ENCODE data around the gene SPIRE2.
"Not testable (repeated sequence)": the region's sequence is repeated elsewhere in the genome, so short reads cannot be mapped to it uniquely, and the experiment has no call there.

The SPIRE2 gene

DNA sequence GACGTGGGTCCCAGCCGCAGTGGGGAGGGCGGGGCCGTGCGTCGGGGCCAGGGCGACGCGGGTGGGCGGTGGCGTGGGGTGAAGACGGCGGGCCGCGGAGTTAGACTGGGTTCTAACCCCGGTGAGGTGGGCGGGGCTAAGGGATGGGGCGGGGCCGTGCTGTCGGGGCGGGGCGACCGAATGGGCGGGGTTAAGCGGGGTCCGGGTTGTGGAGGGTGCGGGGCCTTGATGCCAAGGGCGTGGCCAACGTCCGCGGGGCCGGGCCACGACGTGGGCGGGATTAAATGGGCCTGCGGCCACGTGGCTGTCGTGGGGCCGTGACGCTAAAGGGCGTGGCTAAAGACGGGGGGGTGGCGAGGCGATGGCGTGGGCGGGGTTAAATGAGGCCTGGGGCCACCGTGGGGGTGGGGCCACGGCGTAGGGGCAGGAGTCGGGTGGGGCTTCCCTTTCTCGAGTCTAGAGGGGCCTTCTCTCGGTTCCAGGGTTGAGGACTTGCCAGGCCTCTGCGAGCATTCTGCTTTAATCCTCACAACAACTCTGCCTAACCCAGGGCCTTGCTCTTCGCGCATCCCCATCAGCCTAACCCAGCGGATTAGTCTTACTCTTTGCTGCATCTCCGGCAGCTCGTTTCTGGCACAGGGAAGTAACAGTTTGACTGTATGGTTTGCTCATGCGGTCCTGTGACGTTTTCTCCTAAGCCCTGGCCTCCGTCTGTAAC, 45.9 kb downstream of the SPIRE2 start:
- peak overlapping the region; percentile 99 for H3K4me2 ChIP-seq (ENCODE audit: low read length)
- no peaks in the 10 kb centered on the region for H3K9me3 ChIP-seq (ENCODE audit: control insufficient read depth, low read length)
- H3K9ac ChIP-seq, result peak overlapping the region; percentile 92
- H3K27ac ChIP-seq, result peak overlapping the region; percentile 98
- TF ChIP-seq, protein P1, sequence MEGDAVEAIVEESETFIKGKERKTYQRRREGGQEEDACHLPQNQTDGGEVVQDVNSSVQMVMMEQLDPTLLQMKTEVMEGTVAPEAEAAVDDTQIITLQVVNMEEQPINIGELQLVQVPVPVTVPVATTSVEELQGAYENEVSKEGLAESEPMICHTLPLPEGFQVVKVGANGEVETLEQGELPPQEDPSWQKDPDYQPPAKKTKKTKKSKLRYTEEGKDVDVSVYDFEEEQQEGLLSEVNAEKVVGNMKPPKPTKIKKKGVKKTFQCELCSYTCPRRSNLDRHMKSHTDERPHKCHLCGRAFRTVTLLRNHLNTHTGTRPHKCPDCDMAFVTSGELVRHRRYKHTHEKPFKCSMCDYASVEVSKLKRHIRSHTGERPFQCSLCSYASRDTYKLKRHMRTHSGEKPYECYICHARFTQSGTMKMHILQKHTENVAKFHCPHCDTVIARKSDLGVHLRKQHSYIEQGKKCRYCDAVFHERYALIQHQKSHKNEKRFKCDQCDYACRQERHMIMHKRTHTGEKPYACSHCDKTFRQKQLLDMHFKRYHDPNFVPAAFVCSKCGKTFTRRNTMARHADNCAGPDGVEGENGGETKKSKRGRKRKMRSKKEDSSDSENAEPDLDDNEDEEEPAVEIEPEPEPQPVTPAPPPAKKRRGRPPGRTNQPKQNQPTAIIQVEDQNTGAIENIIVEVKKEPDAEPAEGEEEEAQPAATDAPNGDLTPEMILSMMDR (IDR thresholded peaks at IDR 0.05), result no peak
- H2AFZ ChIP-seq, result peak overlapping the region; percentile 92
- H3K79me2 ChIP-seq, result peaks cover 25% of the 10 kb centered on the region
- H3K4me1 ChIP-seq, result no peaks in the 10 kb centered on the region
- H3K27me3 ChIP-seq (ENCODE audit: control insufficient read depth, insufficient read depth, low read length), result no peaks in the 10 kb centered on the region
- no peaks in the 10 kb centered on the region for H3K36me3 ChIP-seq (ENCODE audit: control insufficient read depth, insufficient read depth, low read length)
- H3K4me3 ChIP-seq (ENCODE audit: low read depth, low read length), result peak overlapping the region; percentile 100

DNA sequence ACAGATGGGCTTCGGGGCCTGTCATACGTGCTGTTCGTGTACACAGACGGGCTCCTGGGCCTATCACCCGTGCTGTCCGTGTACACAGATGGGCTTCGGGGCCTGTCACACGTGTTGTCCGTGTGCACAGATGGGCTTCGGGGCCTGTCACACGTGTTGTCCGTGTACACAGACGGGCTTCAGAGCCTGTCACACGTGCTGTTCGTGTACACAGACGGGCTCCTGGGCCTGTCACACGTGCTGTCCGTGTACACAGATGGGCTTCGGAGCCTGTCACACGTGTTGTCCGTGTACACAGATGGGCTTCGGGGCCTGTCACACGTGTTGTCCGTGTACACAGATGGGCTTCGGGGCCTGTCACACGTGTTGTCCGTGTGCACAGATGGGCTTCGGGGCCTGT, 50.8 kb downstream of the SPIRE2 start:
- not testable (repeated sequence) for H3K9ac ChIP-seq; H3K36me3 ChIP-seq (ENCODE audit: control insufficient read depth, insufficient read depth, low read length); H3K27me3 ChIP-seq (ENCODE audit: control insufficient read depth, insufficient read depth, low read length); H2AFZ ChIP-seq; H3K4me3 ChIP-seq (ENCODE audit: low read depth, low read length); H3K27ac ChIP-seq; H3K9me3 ChIP-seq (ENCODE audit: control insufficient read depth, low read length); H3K4me1 ChIP-seq; H3K4me2 ChIP-seq (ENCODE audit: low read length)
- peaks cover 69% of the 10 kb centered on the region for H3K79me2 ChIP-seq

DNA sequence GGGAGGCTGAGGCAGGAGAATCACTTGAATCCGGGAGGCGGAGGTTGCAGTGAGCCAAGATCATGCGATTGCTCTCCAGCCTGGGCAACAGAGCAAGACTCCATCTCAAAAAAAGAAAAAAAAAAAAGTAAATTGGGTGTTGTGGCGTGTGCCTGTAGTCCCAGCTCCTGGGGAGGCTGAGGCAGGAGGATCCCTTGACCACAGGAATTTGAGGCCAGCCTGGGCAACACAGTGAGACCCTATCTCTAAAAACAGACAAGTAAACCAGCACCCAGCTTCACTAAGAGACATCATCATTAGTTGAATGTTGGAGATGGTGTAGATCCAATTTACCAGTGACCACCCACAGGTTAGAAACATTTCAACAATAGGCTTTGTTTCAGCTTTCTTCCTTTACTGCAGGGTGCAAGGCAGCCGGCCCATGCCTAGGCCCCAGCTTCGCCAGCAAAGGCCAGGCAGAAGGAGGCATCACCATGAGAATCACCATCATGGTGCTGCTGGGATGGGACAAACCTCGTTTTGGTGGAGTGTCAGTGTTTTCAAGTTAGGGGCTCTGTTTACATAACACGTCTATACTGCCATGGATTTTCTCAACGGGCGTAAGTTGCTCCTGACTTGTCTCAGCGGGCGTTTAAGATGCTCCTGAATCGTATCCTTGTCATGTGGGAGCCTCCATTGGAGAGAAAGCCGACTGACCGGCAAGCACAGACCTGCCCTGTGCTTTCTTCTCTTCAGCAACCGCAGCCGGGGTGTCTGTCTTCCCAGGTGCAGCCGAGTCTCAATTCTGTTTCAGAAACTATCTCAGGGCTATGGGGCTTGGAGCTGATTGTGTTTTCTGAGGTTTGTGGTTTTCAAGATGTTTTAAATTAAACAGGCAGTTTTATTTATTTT, 52.4 kb downstream of the SPIRE2 start:
- H3K4me2 ChIP-seq (ENCODE audit: low read length), result no peak overlapping the region
- no peak overlapping the region for H3K4me3 ChIP-seq (ENCODE audit: low read depth, low read length)
- peaks cover 78% of the 10 kb centered on the region for H3K79me2 ChIP-seq
- no peaks in the 10 kb centered on the region for H3K36me3 ChIP-seq (ENCODE audit: control insufficient read depth, insufficient read depth, low read length)
- no peaks in the 10 kb centered on the region for H3K4me1 ChIP-seq
- no peaks in the 10 kb centered on the region for H3K9me3 ChIP-seq (ENCODE audit: control insufficient read depth, low read length)
- H2AFZ ChIP-seq, result no peak overlapping the region
- no peak overlapping the region for H3K9ac ChIP-seq
- no peaks in the 10 kb centered on the region for H3K27me3 ChIP-seq (ENCODE audit: control insufficient read depth, insufficient read depth, low read length)
- no peak overlapping the region for H3K27ac ChIP-seq
- TF ChIP-seq, protein P1 (IDR thresholded peaks at IDR 0.05), result no peak

DNA sequence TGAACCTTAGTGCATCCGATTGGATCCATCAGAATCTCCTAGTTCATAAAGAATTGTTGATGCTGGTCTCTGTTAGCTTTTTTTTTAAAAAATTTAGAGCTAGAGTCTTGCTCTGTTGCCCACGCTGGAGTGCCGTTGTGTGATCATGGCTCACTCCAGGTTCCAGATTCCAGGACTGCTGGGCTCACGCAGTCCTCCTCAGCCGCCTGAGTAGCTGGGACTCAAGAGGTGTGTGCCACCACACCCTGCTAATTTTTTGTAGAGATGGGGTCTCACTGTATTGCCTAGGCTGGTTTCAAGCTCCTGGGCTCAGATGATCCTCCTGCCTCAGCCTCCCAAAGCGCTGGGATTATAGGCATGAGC, 53.1 kb downstream of the SPIRE2 start:
- H3K9me3 ChIP-seq (ENCODE audit: control insufficient read depth, low read length), result no peaks in the 10 kb centered on the region
- H3K79me2 ChIP-seq, result peaks cover 72% of the 10 kb centered on the region
- TF ChIP-seq, protein P1 (IDR thresholded peaks at IDR 0.05), result no peak
- no peak overlapping the region for H3K9ac ChIP-seq
- no peaks in the 10 kb centered on the region for H3K36me3 ChIP-seq (ENCODE audit: control insufficient read depth, insufficient read depth, low read length)
- no peak overlapping the region for H3K27ac ChIP-seq
- H3K4me2 ChIP-seq (ENCODE audit: low read length), result no peak overlapping the region
- H3K4me3 ChIP-seq (ENCODE audit: low read depth, low read length), result no peak overlapping the region
- H3K4me1 ChIP-seq, result no peaks in the 10 kb centered on the region
- H2AFZ ChIP-seq, result no peak overlapping the region
- H3K27me3 ChIP-seq (ENCODE audit: control insufficient read depth, insufficient read depth, low read length), result no peaks in the 10 kb centered on the region

DNA sequence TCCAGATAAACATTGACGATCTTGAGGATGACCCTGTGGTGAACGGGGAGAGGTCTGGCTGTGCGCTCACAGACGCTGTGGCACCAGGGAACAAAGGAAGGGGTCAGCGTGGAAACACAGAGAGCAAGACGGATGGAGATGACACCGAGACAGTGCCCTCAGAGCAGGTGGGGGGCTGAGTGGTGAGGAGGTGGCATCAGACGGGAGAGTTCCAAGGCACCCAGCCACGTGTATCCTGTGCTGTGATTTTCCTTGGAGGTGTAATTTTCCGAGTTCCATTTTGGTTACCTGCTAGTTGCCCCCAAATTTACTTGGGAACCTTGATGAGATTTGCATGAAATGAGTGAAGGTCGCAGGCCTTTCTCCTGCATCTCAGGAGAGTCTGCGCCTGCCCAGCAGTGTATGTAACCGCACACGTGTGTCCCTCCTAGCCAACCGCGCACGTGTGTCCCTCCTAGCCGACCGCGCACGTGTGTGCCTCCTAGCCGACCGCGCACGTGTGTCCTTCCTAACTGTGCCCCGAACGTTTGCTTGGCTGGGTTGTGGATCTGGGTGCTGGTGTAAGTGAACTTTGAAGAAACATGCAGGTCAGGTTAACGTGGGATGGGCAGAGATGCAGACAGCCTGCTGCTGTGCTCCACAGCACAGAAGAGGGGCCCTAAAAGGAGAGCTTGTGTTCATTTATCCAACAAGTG, 55.2 kb downstream of the SPIRE2 start:
- TF ChIP-seq, protein P1 (IDR thresholded peaks at IDR 0.05), result no peak
- Histone ChIP-seq H3K27me3 (ENCODE audit: control insufficient read depth, insufficient read depth, low read length) (no peaks in the 10 kb centered on the region), H3K9me3 (ENCODE audit: control insufficient read depth, low read length) (no peaks in the 10 kb centered on the region), H3K4me3 (ENCODE audit: low read depth, low read length) (no peak overlapping the region), H2AFZ (no peak overlapping the region), H3K79me2 (peaks cover 71% of the 10 kb centered on the region), H3K9ac (no peak overlapping the region), H3K27ac (no peak overlapping the region), H3K36me3 (ENCODE audit: control insufficient read depth, insufficient read depth, low read length) (no peaks in the 10 kb centered on the region), H3K4me1 (no peaks in the 10 kb centered on the region), H3K4me2 (ENCODE audit: low read length) (no peak overlapping the region)
